ENCODE measurements around the gene TTF2. TPM values are rescaled to one million over a fixed set of nuclear protein-coding genes. Genes with fewer than 3 reads are reported as not detected.

TTF2 gene
- total and polyA plus RNA-seq, 2 experiments from 2014 or later, result 84.7 to 85.4 TPM

GRCh38 chr1:117137281-117137855 lies 77.2 kb downstream of the TTF2 start (continued):
- TF ChIP-seq, protein P1, sequence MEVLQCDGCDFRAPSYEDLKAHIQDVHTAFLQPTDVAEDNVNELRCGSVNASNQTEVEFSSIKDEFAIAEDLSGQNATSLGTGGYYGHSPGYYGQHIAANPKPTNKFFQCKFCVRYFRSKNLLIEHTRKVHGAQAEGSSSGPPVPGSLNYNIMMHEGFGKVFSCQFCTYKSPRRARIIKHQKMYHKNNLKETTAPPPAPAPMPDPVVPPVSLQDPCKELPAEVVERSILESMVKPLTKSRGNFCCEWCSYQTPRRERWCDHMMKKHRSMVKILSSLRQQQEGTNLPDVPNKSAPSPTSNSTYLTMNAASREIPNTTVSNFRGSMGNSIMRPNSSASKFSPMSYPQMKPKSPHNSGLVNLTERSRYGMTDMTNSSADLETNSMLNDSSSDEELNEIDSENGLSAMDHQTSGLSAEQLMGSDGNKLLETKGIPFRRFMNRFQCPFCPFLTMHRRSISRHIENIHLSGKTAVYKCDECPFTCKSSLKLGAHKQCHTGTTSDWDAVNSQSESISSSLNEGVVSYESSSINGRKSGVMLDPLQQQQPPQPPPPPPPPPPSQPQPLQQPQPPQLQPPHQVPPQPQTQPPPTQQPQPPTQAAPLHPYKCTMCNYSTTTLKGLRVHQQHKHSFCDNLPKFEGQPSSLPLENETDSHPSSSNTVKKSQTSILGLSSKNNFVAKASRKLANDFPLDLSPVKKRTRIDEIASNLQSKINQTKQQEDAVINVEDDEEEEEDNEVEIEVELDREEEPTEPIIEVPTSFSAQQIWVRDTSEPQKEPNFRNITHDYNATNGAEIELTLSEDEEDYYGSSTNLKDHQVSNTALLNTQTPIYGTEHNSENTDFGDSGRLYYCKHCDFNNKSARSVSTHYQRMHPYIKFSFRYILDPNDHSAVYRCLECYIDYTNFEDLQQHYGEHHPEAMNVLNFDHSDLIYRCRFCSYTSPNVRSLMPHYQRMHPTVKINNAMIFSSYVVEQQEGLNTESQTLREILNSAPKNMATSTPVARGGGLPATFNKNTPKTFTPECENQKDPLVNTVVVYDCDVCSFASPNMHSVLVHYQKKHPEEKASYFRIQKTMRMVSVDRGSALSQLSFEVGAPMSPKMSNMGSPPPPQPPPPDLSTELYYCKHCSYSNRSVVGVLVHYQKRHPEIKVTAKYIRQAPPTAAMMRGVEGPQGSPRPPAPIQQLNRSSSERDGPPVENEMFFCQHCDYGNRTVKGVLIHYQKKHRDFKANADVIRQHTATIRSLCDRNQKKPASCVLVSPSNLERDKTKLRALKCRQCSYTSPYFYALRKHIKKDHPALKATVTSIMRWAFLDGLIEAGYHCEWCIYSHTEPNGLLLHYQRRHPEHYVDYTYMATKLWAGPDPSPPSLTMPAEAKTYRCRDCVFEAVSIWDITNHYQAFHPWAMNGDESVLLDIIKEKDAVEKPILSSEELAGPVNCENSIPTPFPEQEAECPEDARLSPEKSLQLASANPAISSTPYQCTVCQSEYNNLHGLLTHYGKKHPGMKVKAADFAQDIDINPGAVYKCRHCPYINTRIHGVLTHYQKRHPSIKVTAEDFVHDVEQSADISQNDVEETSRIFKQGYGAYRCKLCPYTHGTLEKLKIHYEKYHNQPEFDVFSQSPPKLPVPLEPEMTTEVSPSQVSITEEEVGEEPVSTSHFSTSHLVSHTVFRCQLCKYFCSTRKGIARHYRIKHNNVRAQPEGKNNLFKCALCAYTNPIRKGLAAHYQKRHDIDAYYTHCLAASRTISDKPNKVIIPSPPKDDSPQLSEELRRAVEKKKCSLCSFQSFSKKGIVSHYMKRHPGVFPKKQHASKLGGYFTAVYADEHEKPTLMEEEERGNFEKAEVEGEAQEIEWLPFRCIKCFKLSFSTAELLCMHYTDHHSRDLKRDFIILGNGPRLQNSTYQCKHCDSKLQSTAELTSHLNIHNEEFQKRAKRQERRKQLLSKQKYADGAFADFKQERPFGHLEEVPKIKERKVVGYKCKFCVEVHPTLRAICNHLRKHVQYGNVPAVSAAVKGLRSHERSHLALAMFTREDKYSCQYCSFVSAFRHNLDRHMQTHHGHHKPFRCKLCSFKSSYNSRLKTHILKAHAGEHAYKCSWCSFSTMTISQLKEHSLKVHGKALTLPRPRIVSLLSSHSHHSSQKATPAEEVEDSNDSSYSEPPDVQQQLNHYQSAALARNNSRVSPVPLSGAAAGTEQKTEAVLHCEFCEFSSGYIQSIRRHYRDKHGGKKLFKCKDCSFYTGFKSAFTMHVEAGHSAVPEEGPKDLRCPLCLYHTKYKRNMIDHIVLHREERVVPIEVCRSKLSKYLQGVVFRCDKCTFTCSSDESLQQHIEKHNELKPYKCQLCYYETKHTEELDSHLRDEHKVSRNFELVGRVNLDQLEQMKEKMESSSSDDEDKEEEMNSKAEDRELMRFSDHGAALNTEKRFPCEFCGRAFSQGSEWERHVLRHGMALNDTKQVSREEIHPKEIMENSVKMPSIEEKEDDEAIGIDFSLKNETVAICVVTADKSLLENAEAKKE (CRISPR knock-in tag; IDR thresholded peaks at IDR 0.05), result no peak
- TF ChIP-seq JUNB (IDR thresholded peaks at IDR 0.05; ENCODE audit: unreplicated experiment), result no peak
- TF ChIP-seq POLR2AphosphoS5 (IDR thresholded peaks at IDR 0.05; ENCODE audit: low read depth), result no peak

GRCh38 chr1:117138106-117138505 lies 78.0 kb downstream of the TTF2 start:
- Histone ChIP-seq H3K4me3 (no peak overlapping the region), H3K27ac (ENCODE audit: low read depth) (no peak overlapping the region), H3K4me1 (ENCODE audit: insufficient read depth) (peaks cover 31% of the 10 kb centered on the region), H3K79me2 (replicated peaks; ENCODE audit: insufficient read depth) (no peaks in the 10 kb centered on the region), H3K27me3 (ENCODE audit: insufficient read depth) (no peaks in the 10 kb centered on the region), H3K9me2 (ENCODE audit: insufficient read depth) (peaks cover 6% of the 10 kb centered on the region; the same call in 1 of the 2 replicates), H3K4me2 (no peak overlapping the region), H3K36me3 (ENCODE audit: insufficient read depth) (no peaks in the 10 kb centered on the region), H4K20me1 (replicated peaks; ENCODE audit: insufficient read depth) (no peaks in the 10 kb centered on the region), H2AFZ (no peak overlapping the region), H3F3A (replicated peaks; ENCODE audit: low read depth) (no peaks in the 10 kb centered on the region)
- H3K36me3 Mint-ChIP-seq (ENCODE audit: low read depth), result no peaks in the 10 kb centered on the region
- no peak overlapping the region for H3K4me3 Mint-ChIP-seq
- ATAC-seq (no peak), DNase-seq (ENCODE audit: low spot score) (no peak)
- peaks cover 33% of the 10 kb centered on the region for H3K4me1 Mint-ChIP-seq
- peaks cover 5% of the 10 kb centered on the region for H3K27me3 Mint-ChIP-seq (ENCODE audit: insufficient read depth, low read depth, poor library complexity)
- no peaks in the 10 kb centered on the region for H3K9me3 Mint-ChIP-seq
- TF ChIP-seq EZH2 (IDR thresholded peaks at IDR 0.05; ENCODE audit: low read depth, unreplicated experiment) (no peak), STAT1 (IDR thresholded peaks at IDR 0.05; ENCODE audit: unreplicated experiment) (no peak), EZH2phosphoT487 (IDR thresholded peaks at IDR 0.05; ENCODE audit: unreplicated experiment) (no peak), CTCF (conservative IDR thresholded peaks at IDR 0.05; ENCODE audit: low read depth in 2 of 2) (no peak)
- TF ChIP-seq, protein P2, sequence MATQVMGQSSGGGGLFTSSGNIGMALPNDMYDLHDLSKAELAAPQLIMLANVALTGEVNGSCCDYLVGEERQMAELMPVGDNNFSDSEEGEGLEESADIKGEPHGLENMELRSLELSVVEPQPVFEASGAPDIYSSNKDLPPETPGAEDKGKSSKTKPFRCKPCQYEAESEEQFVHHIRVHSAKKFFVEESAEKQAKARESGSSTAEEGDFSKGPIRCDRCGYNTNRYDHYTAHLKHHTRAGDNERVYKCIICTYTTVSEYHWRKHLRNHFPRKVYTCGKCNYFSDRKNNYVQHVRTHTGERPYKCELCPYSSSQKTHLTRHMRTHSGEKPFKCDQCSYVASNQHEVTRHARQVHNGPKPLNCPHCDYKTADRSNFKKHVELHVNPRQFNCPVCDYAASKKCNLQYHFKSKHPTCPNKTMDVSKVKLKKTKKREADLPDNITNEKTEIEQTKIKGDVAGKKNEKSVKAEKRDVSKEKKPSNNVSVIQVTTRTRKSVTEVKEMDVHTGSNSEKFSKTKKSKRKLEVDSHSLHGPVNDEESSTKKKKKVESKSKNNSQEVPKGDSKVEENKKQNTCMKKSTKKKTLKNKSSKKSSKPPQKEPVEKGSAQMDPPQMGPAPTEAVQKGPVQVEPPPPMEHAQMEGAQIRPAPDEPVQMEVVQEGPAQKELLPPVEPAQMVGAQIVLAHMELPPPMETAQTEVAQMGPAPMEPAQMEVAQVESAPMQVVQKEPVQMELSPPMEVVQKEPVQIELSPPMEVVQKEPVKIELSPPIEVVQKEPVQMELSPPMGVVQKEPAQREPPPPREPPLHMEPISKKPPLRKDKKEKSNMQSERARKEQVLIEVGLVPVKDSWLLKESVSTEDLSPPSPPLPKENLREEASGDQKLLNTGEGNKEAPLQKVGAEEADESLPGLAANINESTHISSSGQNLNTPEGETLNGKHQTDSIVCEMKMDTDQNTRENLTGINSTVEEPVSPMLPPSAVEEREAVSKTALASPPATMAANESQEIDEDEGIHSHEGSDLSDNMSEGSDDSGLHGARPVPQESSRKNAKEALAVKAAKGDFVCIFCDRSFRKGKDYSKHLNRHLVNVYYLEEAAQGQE (IDR thresholded peaks at IDR 0.05; ENCODE audit: unreplicated experiment), result no peak
- H3K27ac Mint-ChIP-seq, result no peak overlapping the region
